ENCODE data around the gene ATG101.
A peak's percentile ranks its signal among the peaks of the same experiment; 100 is the strongest.
"Not testable (repeated sequence)": the region's sequence is repeated elsewhere in the genome, so short reads cannot be mapped to it uniquely, and the experiment has no call there.

Gene ATG101

GRCh38 chr12:52097045-52097666, 27.4 kb downstream of the ATG101 start:
- no peak for DNase-seq (ENCODE audit: low read depth in 2 of 2)

GRCh38 chr12:52104431-52105089, 34.8 kb downstream of the ATG101 start:
- DNase-seq (ENCODE audit: low read depth in 2 of 2): not testable (repeated sequence)

- DNase-seq (ENCODE audit: low read depth in 2 of 2): peak; percentile 41 to 46
These were observed 46.7 kb downstream of the ATG101 start for GRCh38 chr12:52116222-52117125.

GRCh38 chr12:52117806-52118475, 48.2 kb downstream of the ATG101 start:
- not testable (repeated sequence) for DNase-seq (ENCODE audit: low read depth in 2 of 2)

- no peak for DNase-seq (ENCODE audit: low read depth in 2 of 2)
These were observed 49.8 kb downstream of the ATG101 start for GRCh38 chr12:52119398-52120254.

- no peak for DNase-seq (ENCODE audit: low read depth in 2 of 2)
These were observed 51.4 kb downstream of the ATG101 start for GRCh38 chr12:52120951-52121823.

- DNase-seq (ENCODE audit: low read depth in 2 of 2): peak; percentile 50 to 59
These were observed 52.2 kb downstream of the ATG101 start for GRCh38 chr12:52121824-52122539.

GRCh38 chr12:52122540-52122871, 52.7 kb downstream of the ATG101 start:
- no peak for DNase-seq (ENCODE audit: low read depth in 2 of 2)

GRCh38 chr12:52122904-52123303, 53.1 kb downstream of the ATG101 start:
- no peak for DNase-seq (ENCODE audit: low read depth in 2 of 2)

GRCh38 chr12:52123487-52124186, 53.9 kb downstream of the ATG101 start:
- DNase-seq (ENCODE audit: low read depth in 2 of 2): no peak

- DNase-seq (ENCODE audit: low read depth in 2 of 2): no peak
These were observed 55.7 kb downstream of the ATG101 start for GRCh38 chr12:52125476-52125900.

- DNase-seq (ENCODE audit: low read depth in 2 of 2): no peak
These were observed 56.3 kb downstream of the ATG101 start for GRCh38 chr12:52126050-52126604.

Data from activated CD4-positive, alpha-beta T cell treated with anti-CD3 and anti-CD28 coated beads for 24 hours (primary cell).